ENCODE measurements around the gene MAPK1.
"Not testable (repeated sequence)": the region's sequence is repeated elsewhere in the genome, so short reads cannot be mapped to it uniquely, and the experiment has no call there.

The MAPK1 gene

GRCh38 chr22:21841422-21841821 lies 26.0 kb downstream of the MAPK1 start:
- no peaks in the 10 kb centered on the region for H3K27me3 ChIP-seq (ENCODE audit: insufficient read depth, low read depth, severe bottlenecking)
- TF ChIP-seq CTCF (IDR thresholded peaks at IDR 0.05; ENCODE audit: low read depth, low read length) = no peak
- H3K36me3 ChIP-seq = peaks cover 9% of the 10 kb centered on the region
- H3K27ac ChIP-seq = no peak overlapping the region
- H3K4me3 ChIP-seq (ENCODE audit: low read depth, low read length) = no peak overlapping the region
- DNase-seq = no peak
- H3K9me3 ChIP-seq (ENCODE audit: severe bottlenecking) = no peaks in the 10 kb centered on the region

GRCh38 chr22:21840236-21840823 lies 27.1 kb downstream of the MAPK1 start:
- Histone ChIP-seq H3K9me3 (ENCODE audit: severe bottlenecking) (no peaks in the 10 kb centered on the region), H3K27ac (no peak overlapping the region), H3K36me3 (peaks cover 9% of the 10 kb centered on the region; the same call in 1 of the 2 replicates), H3K4me3 (ENCODE audit: low read depth, low read length) (no peak overlapping the region), H3K27me3 (ENCODE audit: insufficient read depth, low read depth, severe bottlenecking) (no peaks in the 10 kb centered on the region)
- no peak for TF ChIP-seq CTCF (IDR thresholded peaks at IDR 0.05; ENCODE audit: low read depth, low read length)
- no peak for DNase-seq

- peaks cover 9% of the 10 kb centered on the region; the same call in 1 of the 2 replicates for H3K36me3 ChIP-seq
- no peak for TF ChIP-seq CTCF (IDR thresholded peaks at IDR 0.05; ENCODE audit: low read depth, low read length)
- H3K27ac ChIP-seq = no peak overlapping the region
- no peak for DNase-seq
- no peaks in the 10 kb centered on the region for H3K27me3 ChIP-seq (ENCODE audit: insufficient read depth, low read depth, severe bottlenecking)
- H3K9me3 ChIP-seq (ENCODE audit: severe bottlenecking) = no peaks in the 10 kb centered on the region
- no peak overlapping the region for H3K4me3 ChIP-seq (ENCODE audit: low read depth, low read length)
Measured at GRCh38 chr22:21839765-21840140, 27.7 kb downstream of the MAPK1 start.

GRCh38 chr22:21839104-21839764 lies 28.2 kb downstream of the MAPK1 start:
- H3K36me3 ChIP-seq; H3K4me3 ChIP-seq (ENCODE audit: low read depth, low read length); H3K27ac ChIP-seq; DNase-seq; H3K9me3 ChIP-seq (ENCODE audit: severe bottlenecking); H3K27me3 ChIP-seq (ENCODE audit: insufficient read depth, low read depth, severe bottlenecking): not testable (repeated sequence)

- Histone ChIP-seq H3K27ac (no peak overlapping the region), H3K4me3 (ENCODE audit: low read depth, low read length) (no peak overlapping the region), H3K27me3 (ENCODE audit: insufficient read depth, low read depth, severe bottlenecking) (no peaks in the 10 kb centered on the region), H3K36me3 (no peaks in the 10 kb centered on the region; the same call in 1 of the 2 replicates), H3K9me3 (ENCODE audit: severe bottlenecking) (no peaks in the 10 kb centered on the region)
- no peak for TF ChIP-seq CTCF (IDR thresholded peaks at IDR 0.05; ENCODE audit: low read depth, low read length)
- DNase-seq = no peak
Measured at GRCh38 chr22:21837248-21837979, 30.0 kb downstream of the MAPK1 start.

GRCh38 chr22:21836486-21836885 lies 31.0 kb downstream of the MAPK1 start:
- DNase-seq; H3K27ac ChIP-seq; H3K27me3 ChIP-seq (ENCODE audit: insufficient read depth, low read depth, severe bottlenecking); H3K9me3 ChIP-seq (ENCODE audit: severe bottlenecking); H3K36me3 ChIP-seq; H3K4me3 ChIP-seq (ENCODE audit: low read depth, low read length): not testable (repeated sequence)
